ENCODE results near the gene TENT4A. TPM values are rescaled to one million over a fixed set of nuclear protein-coding genes. Genes with fewer than 3 reads are reported as not detected.

The TENT4A gene
- total and polyA plus RNA-seq, 8 donors: 3.5 to 37.4 (median 15.8) TPM

GRCh38 chr5:6676702-6677101 lies 36.5 kb upstream of the TENT4A start:
- Histone ChIP-seq H3K9me3 (no peaks in the 10 kb centered on the region), H3K27ac (no peak overlapping the region), H3K4me3 (no peak overlapping the region), H3K27me3 (peaks cover 0 to 5% (median 0%) of the 10 kb centered on the region in 3 donors), H3K36me3 (no peaks in the 10 kb centered on the region), H3K4me1 (no peaks in the 10 kb centered on the region)
- TF ChIP-seq POLR2AphosphoS5 (IDR thresholded peaks at IDR 0.05) (no peak), CTCF (IDR thresholded peaks at IDR 0.05) (no peak), POLR2A (IDR thresholded peaks at IDR 0.05) (no peak), EP300 (IDR thresholded peaks at IDR 0.05) (no peak)
- intact Hi-C loops (cut with DNase I; ENCODE audit: low total_unique reads): no loop called here
- no peak for DNase-seq
- 71 to 83% (median 75%) methylated on average over 2 of the region's 2 CpGs for WGBS, 5 donors

- WGBS, 5 donors: 69 to 91% (median 85%) methylated on average over 1 of the region's 1 CpG
- DNase-seq: no peak
- no peaks in the 10 kb centered on the region for H3K9me3 ChIP-seq
- no peaks in the 10 kb centered on the region for H3K4me1 ChIP-seq
- no peak overlapping the region for H3K27ac ChIP-seq
- H3K27me3 ChIP-seq: peaks cover 0 to 15% (median 0%) of the 10 kb centered on the region in 3 donors
- no peak overlapping the region for H3K4me3 ChIP-seq
- TF ChIP-seq POLR2AphosphoS5 (IDR thresholded peaks at IDR 0.05) (no peak), CTCF (IDR thresholded peaks at IDR 0.05) (no peak), EP300 (IDR thresholded peaks at IDR 0.05) (no peak), POLR2A (IDR thresholded peaks at IDR 0.05) (no peak)
- intact Hi-C loops (cut with DNase I; ENCODE audit: low total_unique reads): no loop called here
- H3K36me3 ChIP-seq: no peaks in the 10 kb centered on the region
Observed at GRCh38 chr5:6678385-6678784, 34.8 kb upstream of the TENT4A start.

- Histone ChIP-seq H3K4me3 (no peak overlapping the region), H3K27me3 (peaks cover 0 to 37% (median 0%) of the 10 kb centered on the region in 3 donors), H3K27ac (no peak overlapping the region), H3K9me3 (no peaks in the 10 kb centered on the region), H3K4me1 (no peaks in the 10 kb centered on the region), H3K36me3 (no peaks in the 10 kb centered on the region)
- no peak for TF ChIP-seq POLR2AphosphoS5 (IDR thresholded peaks at IDR 0.05)
- TF ChIP-seq CTCF (IDR thresholded peaks at IDR 0.05): no peak
- TF ChIP-seq POLR2A (IDR thresholded peaks at IDR 0.05): no peak
- TF ChIP-seq EP300 (IDR thresholded peaks at IDR 0.05): no peak
- intact Hi-C loops (cut with DNase I; ENCODE audit: low total_unique reads): no loop called here
- 63 to 67% (median 65%) methylated on average over 6 of the region's 6 CpGs for WGBS, 5 donors
- no peak for DNase-seq
Observed at GRCh38 chr5:6680922-6681321, 32.3 kb upstream of the TENT4A start.

- Histone ChIP-seq H3K9me3 (no peaks in the 10 kb centered on the region), H3K4me1 (peaks cover 0 to 2% (median 0%) of the 10 kb centered on the region in 4 donors), H3K27ac (no peak overlapping the region), H3K27me3 (peaks cover 0 to 44% (median 0%) of the 10 kb centered on the region in 3 donors), H3K36me3 (no peaks in the 10 kb centered on the region), H3K4me3 (no peak overlapping the region)
- DNase-seq: no peak
- no peak for TF ChIP-seq CTCF (IDR thresholded peaks at IDR 0.05)
- TF ChIP-seq EP300 (IDR thresholded peaks at IDR 0.05): no peak
- TF ChIP-seq POLR2A (IDR thresholded peaks at IDR 0.05): no peak
- TF ChIP-seq POLR2AphosphoS5 (IDR thresholded peaks at IDR 0.05): no peak
- 36 to 86% (median 50%) methylated on average over 2 of the region's 2 CpGs for WGBS, 5 donors
- intact Hi-C loops (cut with DNase I; ENCODE audit: low total_unique reads): no loop called here
Observed at GRCh38 chr5:6681682-6682081, 31.6 kb upstream of the TENT4A start.

Measured in stomach (tissue), 9 donors.